Mesenchymal stem cell (in vitro differentiated cells and primary cell): ENCODE data around the gene FDX1.

Experiments used
- DNase-seq: peaks from one replicate; pipeline ENCODE4 v3.0.0-alpha.2; 2013
- H2AFZ ChIP-seq: one replicate; pipeline ENCODE4 v1.6.1; 2013; ENCODE audit warnings: low read depth, mild to moderate bottlenecking, control low read depth, inconsistent platforms, low read length, moderate library complexity
- H2AK5ac ChIP-seq: 2 replicates; pipeline ENCODE4 v1.6.1; 2013; ENCODE audit warnings: low read length, moderate library complexity, mild to moderate bottlenecking, inconsistent platforms; ENCODE audit not compliant: severe bottlenecking
- H2BK120ac ChIP-seq: one replicate; pipeline ENCODE4 v1.6.1; 2013; ENCODE audit warnings: low read depth, mild to moderate bottlenecking, inconsistent platforms, low read length, moderate library complexity
- H2BK12ac ChIP-seq, 2 experiments: one replicate each; pipeline ENCODE4 v1.6.1; 2013; ENCODE audit warnings: inconsistent platforms in 2 of 2, low read length in 2 of 2, mild to moderate bottlenecking in 2 of 2, moderate library complexity in 2 of 2, control low read depth in 1 of 2
- H2BK15ac ChIP-seq: one replicate; pipeline ENCODE4 v1.6.1; 2013; ENCODE audit warnings: mild to moderate bottlenecking, low read depth, inconsistent platforms; ENCODE audit not compliant: poor library complexity, severe bottlenecking
- H2BK5ac ChIP-seq: 2 replicates; pipeline ENCODE4 v1.6.1; 2013; ENCODE audit warnings: low read depth, mild to moderate bottlenecking, low read length, control low read depth, inconsistent platforms; ENCODE audit not compliant: poor library complexity, severe bottlenecking
- H3K14ac ChIP-seq, 2 experiments: one replicate each; pipeline ENCODE4 v1.6.1; 2013; ENCODE audit warnings: inconsistent platforms in 2 of 2, low read length in 2 of 2, control low read depth in 1 of 2, mild to moderate bottlenecking in 1 of 2, moderate library complexity in 1 of 2
- H3K18ac ChIP-seq, 2 experiments: one replicate each; pipeline ENCODE4 v1.6.1; 2013; ENCODE audit warnings: inconsistent platforms in 2 of 2, low read length in 2 of 2, control low read depth in 1 of 2, low read depth in 1 of 2, mild to moderate bottlenecking in 1 of 2
- H3K23ac ChIP-seq, 2 experiments: one replicate each; pipeline ENCODE4 v1.6.1; 2013; ENCODE audit warnings: inconsistent platforms in 2 of 2, low read length in 2 of 2, mild to moderate bottlenecking in 2 of 2, moderate library complexity in 2 of 2, control low read depth in 1 of 2
- H3K27ac ChIP-seq: 2 replicates; pipeline ENCODE4 v1.5.1; 2013; ENCODE audit warnings: mild to moderate bottlenecking, moderate library complexity, low read length, control low read depth, inconsistent platforms; ENCODE audit not compliant: poor library complexity, severe bottlenecking
- H3K27me3 ChIP-seq, 2 experiments: 2 replicates each; pipeline versions ENCODE4 v1.6.1 to v1.7.0; 2013; ENCODE audit warnings: low read length in 2 of 2, mild to moderate bottlenecking in 2 of 2, moderate library complexity in 2 of 2, control low read depth in 1 of 2, inconsistent platforms in 1 of 2; ENCODE audit not compliant: control insufficient read depth in 1 of 2, insufficient read depth in 1 of 2
- H3K36me3 ChIP-seq, 2 experiments: 2 replicates each; pipeline versions ENCODE4 v1.6.1 to v1.7.0; 2013; ENCODE audit warnings: low read length in 2 of 2, control low read depth in 1 of 2, inconsistent platforms in 1 of 2, low read depth in 1 of 2, mild to moderate bottlenecking in 1 of 2; ENCODE audit not compliant: insufficient read depth in 2 of 2, control insufficient read depth in 1 of 2
- H3K4ac ChIP-seq, 2 experiments: one replicate each; pipeline ENCODE4 v1.6.1; 2013; ENCODE audit warnings: inconsistent platforms in 2 of 2, low read length in 2 of 2, mild to moderate bottlenecking in 2 of 2, moderate library complexity in 2 of 2, control low read depth in 1 of 2, low read depth in 1 of 2
- H3K4me1 ChIP-seq: 2 replicates; pipeline ENCODE4 v1.6.1; 2013; ENCODE audit warnings: low read depth, low read length, control low read depth; ENCODE audit not compliant: control insufficient read depth, insufficient read depth
- H3K4me2 ChIP-seq: 2 replicates; pipeline ENCODE4 v1.6.1; 2013; ENCODE audit warnings: low read length, mild to moderate bottlenecking, inconsistent platforms; ENCODE audit not compliant: poor library complexity, severe bottlenecking
- H3K4me3 ChIP-seq, 2 experiments: 2 replicates each; pipeline versions ENCODE4 v1.5.1 to v1.7.0; 2013; ENCODE audit warnings: low read length in 2 of 2, mild to moderate bottlenecking in 2 of 2, control low read depth in 1 of 2, low read depth in 1 of 2; ENCODE audit not compliant: insufficient read depth in 1 of 2
- H3K79me1 ChIP-seq: replicated peaks from 2 replicates; pipeline ENCODE4 v1.6.1; 2013; ENCODE audit warnings: mild to moderate bottlenecking, control low read depth, low read length, inconsistent platforms; ENCODE audit not compliant: poor library complexity, severe bottlenecking
- H3K9ac ChIP-seq: 2 replicates; pipeline ENCODE4 v1.7.0; 2013; ENCODE audit warnings: mild to moderate bottlenecking, low read length, moderate library complexity
- H3K9me3 ChIP-seq: 2 replicates; pipeline ENCODE4 v1.7.0; 2013; ENCODE audit warnings: mild to moderate bottlenecking, low read length; ENCODE audit not compliant: control insufficient read depth
- H4K8ac ChIP-seq: one replicate; pipeline ENCODE4 v1.6.1; 2013; ENCODE audit warnings: inconsistent platforms, mild to moderate bottlenecking, low read length, moderate library complexity
- H4K91ac ChIP-seq: one replicate; pipeline ENCODE4 v1.6.1; 2013; ENCODE audit warnings: mild to moderate bottlenecking, low read length, inconsistent platforms
- WGBS: methylation state at CpG from one replicate; pipeline ENCODE4 v1.1.7; 2013; ENCODE audit warnings: mixed read lengths; 5-methylcytosine and 5-hydroxymethylcytosine counted together

The FDX1 gene

DNA sequence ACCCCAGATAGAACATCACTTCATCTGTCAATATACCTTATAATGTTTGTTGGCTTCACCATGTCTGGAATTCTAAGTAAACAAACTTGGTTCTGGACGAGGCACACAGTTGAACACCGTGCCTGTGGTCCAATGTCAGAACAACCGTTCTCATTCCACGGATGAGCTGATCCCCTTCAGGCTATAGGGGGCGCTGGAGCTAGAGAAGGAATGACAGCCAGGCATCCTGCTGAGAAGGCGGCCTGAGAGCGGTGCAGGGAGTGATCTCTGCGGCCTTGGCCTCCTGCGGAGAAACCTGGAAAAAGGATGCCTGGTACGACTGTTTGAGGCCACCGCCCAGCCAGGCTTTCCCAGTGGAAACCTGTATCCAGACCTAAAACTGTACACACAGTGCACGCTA, 48.7 kb downstream of the FDX1 start:
- 36% methylated on average over 12 of the region's 12 CpGs for WGBS
- Histone ChIP-seq H3K36me3 (no peaks in the 10 kb centered on the region), H3K4me3 (no peak overlapping the region)

GRCh38 chr11:110479108-110480101, 49.7 kb downstream of the FDX1 start:
- Histone ChIP-seq H3K9ac (no peak overlapping the region), H3K4ac (no peak overlapping the region), H3K4me3 (peak overlapping the region in 1 of 2 experiments; percentile 38), H2AK5ac (no peak overlapping the region), H3K36me3 (no peaks in the 10 kb centered on the region), H2BK5ac (no peak overlapping the region), H2AFZ (no peak overlapping the region), H3K14ac (no peak overlapping the region), H3K27me3 (no peaks in the 10 kb centered on the region), H2BK15ac (no peak overlapping the region), H3K4me1 (peaks cover 2% of the 10 kb centered on the region), H3K23ac (no peak overlapping the region), H3K9me3 (no peaks in the 10 kb centered on the region), H3K18ac (no peak overlapping the region), H3K27ac (no peak overlapping the region), H3K79me1 (no peaks in the 10 kb centered on the region), H4K91ac (no peak overlapping the region), H2BK12ac (no peak overlapping the region), H3K4me2 (no peak overlapping the region), H2BK120ac (no peak overlapping the region), H4K8ac (no peak overlapping the region)
- peak; percentile 36 for DNase-seq
- WGBS, result 94% methylated on average over 3 of the region's 5 CpGs

More for the DNA sequence above, 48.7 kb downstream of the FDX1 start:
- Histone ChIP-seq H3K79me1 (no peaks in the 10 kb centered on the region), H2BK5ac (no peak overlapping the region), H3K9ac (no peak overlapping the region), H3K14ac (no peak overlapping the region), H3K4me1 (peaks cover 2% of the 10 kb centered on the region), H2BK12ac (no peak overlapping the region), H4K8ac (no peak overlapping the region), H3K23ac (no peak overlapping the region), H3K27me3 (no peaks in the 10 kb centered on the region), H2BK120ac (no peak overlapping the region), H3K4ac (no peak overlapping the region), H3K9me3 (no peaks in the 10 kb centered on the region), H2AK5ac (no peak overlapping the region), H3K4me2 (no peak overlapping the region), H3K27ac (no peak overlapping the region), H2AFZ (no peak overlapping the region), H4K91ac (no peak overlapping the region), H2BK15ac (no peak overlapping the region), H3K18ac (no peak overlapping the region)
- no peak for DNase-seq

DNA sequence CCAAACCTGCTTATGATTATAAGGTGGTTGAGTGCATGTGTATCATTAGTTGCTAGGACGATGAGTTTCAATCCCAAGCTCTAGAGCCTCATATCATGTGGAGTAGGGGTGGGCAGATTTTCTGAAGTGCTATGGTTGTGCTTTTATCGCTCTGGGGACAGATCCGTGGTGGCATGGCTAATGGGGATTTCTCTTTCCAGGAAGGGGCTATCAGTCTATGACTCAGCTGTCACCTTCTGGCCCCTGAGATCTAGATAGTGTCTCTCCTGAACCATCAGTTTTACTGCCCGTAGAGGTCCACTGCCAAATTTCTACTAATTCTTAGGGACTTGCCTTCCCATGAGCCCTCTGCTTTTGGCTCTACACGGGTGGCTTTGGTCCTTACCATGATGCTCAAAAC, 51.8 kb downstream of the FDX1 start:
- Histone ChIP-seq H3K27ac (no peak overlapping the region), H2AFZ (no peak overlapping the region), H3K79me1 (no peaks in the 10 kb centered on the region), H3K4ac (no peak overlapping the region), H2BK120ac (no peak overlapping the region), H4K91ac (no peak overlapping the region), H3K9me3 (no peaks in the 10 kb centered on the region), H3K23ac (no peak overlapping the region), H3K4me3 (no peak overlapping the region), H4K8ac (no peak overlapping the region), H3K14ac (no peak overlapping the region), H2BK12ac (no peak overlapping the region), H2BK15ac (no peak overlapping the region), H3K18ac (no peak overlapping the region), H3K9ac (no peak overlapping the region), H3K4me1 (peaks cover 2% of the 10 kb centered on the region), H3K27me3 (no peaks in the 10 kb centered on the region), H3K4me2 (no peak overlapping the region), H2AK5ac (no peak overlapping the region), H2BK5ac (no peak overlapping the region), H3K36me3 (no peaks in the 10 kb centered on the region)
- WGBS, result 89% methylated on average over 5 of the region's 5 CpGs
- DNase-seq, result no peak

DNA sequence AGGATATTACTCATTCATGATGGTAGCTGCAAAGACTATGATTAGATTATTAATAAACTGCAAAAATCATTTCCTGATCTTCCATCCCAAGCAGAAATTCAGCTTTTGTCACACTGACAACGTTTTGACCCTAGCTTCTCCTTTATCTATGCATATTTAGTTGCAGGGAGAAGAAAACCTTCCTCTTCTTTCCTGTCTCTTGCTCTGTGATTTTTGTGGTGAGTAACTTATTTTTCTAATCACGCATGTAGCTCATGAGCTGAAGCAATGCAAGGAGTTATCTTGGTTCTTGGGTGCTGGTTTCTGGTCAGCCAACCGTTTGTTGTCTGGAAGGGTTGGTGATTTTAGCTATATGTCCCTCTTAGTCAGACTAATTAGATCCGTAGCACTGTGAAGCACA, 56.4 kb downstream of the FDX1 start:
- H3K23ac ChIP-seq, result no peak overlapping the region
- WGBS, result 71% methylated on average over 4 of the region's 4 CpGs
- H2BK12ac ChIP-seq, result no peak overlapping the region
- no peaks in the 10 kb centered on the region for H3K27me3 ChIP-seq
- no peak overlapping the region for H2BK15ac ChIP-seq
- H3K27ac ChIP-seq, result no peak overlapping the region
- no peaks in the 10 kb centered on the region for H3K9me3 ChIP-seq
- no peak overlapping the region for H2AK5ac ChIP-seq
- H3K4me1 ChIP-seq, result no peaks in the 10 kb centered on the region
- no peak overlapping the region for H3K4me3 ChIP-seq
- no peak overlapping the region for H2BK120ac ChIP-seq
- DNase-seq, result no peak
- H3K9ac ChIP-seq, result no peak overlapping the region
- H3K79me1 ChIP-seq, result no peaks in the 10 kb centered on the region
- H4K8ac ChIP-seq, result no peak overlapping the region
- H2BK5ac ChIP-seq, result no peak overlapping the region
- H3K4ac ChIP-seq, result no peak overlapping the region
- no peak overlapping the region for H3K14ac ChIP-seq
- H3K18ac ChIP-seq, result no peak overlapping the region
- no peak overlapping the region for H4K91ac ChIP-seq
- H3K4me2 ChIP-seq, result no peak overlapping the region
- no peaks in the 10 kb centered on the region for H3K36me3 ChIP-seq
- no peak overlapping the region for H2AFZ ChIP-seq
